Measurements from ENCODE around the gene EIF4B. TPM values are rescaled to one million over a fixed set of nuclear protein-coding genes. Genes with fewer than 3 reads are reported as not detected.

Gene EIF4B
- total RNA-seq, 3 donors from 2014 or later (not counting 1 experiment from before 2014, with no cell fraction given), result 505 to 537 (median 518) TPM

DNA sequence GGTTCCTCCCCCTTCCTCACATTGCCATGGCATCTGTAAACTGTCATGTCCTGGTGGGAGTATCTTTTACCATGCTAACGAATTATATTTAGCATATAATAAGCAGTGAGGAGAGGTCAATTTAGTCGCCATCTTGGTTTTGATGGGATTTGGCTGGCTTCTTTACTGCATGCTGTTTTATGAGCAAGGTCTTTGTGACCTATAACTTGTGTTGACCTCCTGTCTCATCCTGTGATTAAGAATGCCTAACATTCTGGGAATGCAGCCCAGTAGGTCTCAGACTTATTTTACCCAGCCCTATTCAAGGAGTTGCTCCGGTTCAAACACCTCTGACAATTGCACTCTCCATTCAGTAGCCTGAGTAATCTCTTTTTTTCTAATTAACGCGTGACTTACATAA is 2.1 kb upstream of the EIF4B start:
- WGBS (ENCODE audit: insufficient coverage), result 94% methylated on average over 4 of the region's 5 CpGs
- H3K36me3 ChIP-seq (ENCODE audit: control insufficient read depth, insufficient read depth, low read length), result peaks cover 6% of the 10 kb centered on the region

DNA sequence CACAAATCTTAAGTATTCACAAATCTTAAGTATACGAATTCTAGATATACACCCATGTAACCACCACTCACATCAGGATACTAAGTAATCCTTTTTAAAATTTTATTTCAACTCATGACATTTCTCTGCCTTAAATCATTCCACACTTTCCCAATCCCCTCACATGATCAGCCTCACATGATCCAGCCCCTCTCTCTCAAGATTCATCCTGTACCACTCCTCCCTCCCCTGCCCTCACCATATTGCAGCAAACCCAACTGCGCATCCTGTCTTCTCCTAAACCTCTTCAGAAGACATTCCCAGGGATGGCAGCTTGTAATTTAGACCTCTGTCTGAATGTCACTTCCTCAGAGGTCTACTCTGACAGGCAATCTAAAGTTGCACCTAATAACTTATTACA is 1.7 kb upstream of the EIF4B start:
- Mint-ChIP-seq H3K4me1 (peaks cover 24 to 26% of the 10 kb centered on the region in 2 donors), H3K9me3 (no peaks in the 10 kb centered on the region), H3K4me3 (peak overlapping the region; percentile 22), H3K27me3 (ENCODE audit: low read depth in 2 of 2) (peaks cover 0 to 5% of the 10 kb centered on the region in 2 donors), H3K27ac (no peak overlapping the region), H3K36me3 (no peaks in the 10 kb centered on the region)
- Histone ChIP-seq H3K9me3 (ENCODE audit: control insufficient read depth, insufficient read depth, low read length) (no peaks in the 10 kb centered on the region), H3K4me3 (ENCODE audit: low read length) (no peak overlapping the region), H3K27me3 (ENCODE audit: control insufficient read depth, insufficient read depth, low read length) (no peaks in the 10 kb centered on the region), H3K36me3 (ENCODE audit: control insufficient read depth, insufficient read depth, low read length) (peaks cover 6% of the 10 kb centered on the region), H3K27ac (ENCODE audit: low read length) (no peak overlapping the region), H3K4me1 (ENCODE audit: control insufficient read depth, insufficient read depth, low read length) (peaks cover 27% of the 10 kb centered on the region)
- 96% methylated on average over 2 of the region's 2 CpGs for WGBS (ENCODE audit: insufficient coverage)
- DNase-seq, result no peak
- TF ChIP-seq, protein P1, sequence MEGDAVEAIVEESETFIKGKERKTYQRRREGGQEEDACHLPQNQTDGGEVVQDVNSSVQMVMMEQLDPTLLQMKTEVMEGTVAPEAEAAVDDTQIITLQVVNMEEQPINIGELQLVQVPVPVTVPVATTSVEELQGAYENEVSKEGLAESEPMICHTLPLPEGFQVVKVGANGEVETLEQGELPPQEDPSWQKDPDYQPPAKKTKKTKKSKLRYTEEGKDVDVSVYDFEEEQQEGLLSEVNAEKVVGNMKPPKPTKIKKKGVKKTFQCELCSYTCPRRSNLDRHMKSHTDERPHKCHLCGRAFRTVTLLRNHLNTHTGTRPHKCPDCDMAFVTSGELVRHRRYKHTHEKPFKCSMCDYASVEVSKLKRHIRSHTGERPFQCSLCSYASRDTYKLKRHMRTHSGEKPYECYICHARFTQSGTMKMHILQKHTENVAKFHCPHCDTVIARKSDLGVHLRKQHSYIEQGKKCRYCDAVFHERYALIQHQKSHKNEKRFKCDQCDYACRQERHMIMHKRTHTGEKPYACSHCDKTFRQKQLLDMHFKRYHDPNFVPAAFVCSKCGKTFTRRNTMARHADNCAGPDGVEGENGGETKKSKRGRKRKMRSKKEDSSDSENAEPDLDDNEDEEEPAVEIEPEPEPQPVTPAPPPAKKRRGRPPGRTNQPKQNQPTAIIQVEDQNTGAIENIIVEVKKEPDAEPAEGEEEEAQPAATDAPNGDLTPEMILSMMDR (IDR thresholded peaks at IDR 0.05), result no peak
- no peak for ATAC-seq
- intact Hi-C loops (cut with micrococcal nuclease), result no loop called here

More for the DNA sequence above, 2.1 kb upstream of the EIF4B start:
- Histone ChIP-seq H3K27ac (ENCODE audit: low read length) (no peak overlapping the region), H3K4me3 (ENCODE audit: low read length) (no peak overlapping the region), H3K27me3 (ENCODE audit: control insufficient read depth, insufficient read depth, low read length) (no peaks in the 10 kb centered on the region), H3K4me1 (ENCODE audit: control insufficient read depth, insufficient read depth, low read length) (peaks cover 26% of the 10 kb centered on the region), H3K9me3 (ENCODE audit: control insufficient read depth, insufficient read depth, low read length) (no peaks in the 10 kb centered on the region)
- Mint-ChIP-seq H3K36me3 (no peaks in the 10 kb centered on the region), H3K4me3 (peak overlapping the region; percentile 22), H3K27ac (no peak overlapping the region), H3K4me1 (peaks cover 22 to 24% of the 10 kb centered on the region in 2 donors), H3K27me3 (ENCODE audit: low read depth in 2 of 2) (peaks cover 0 to 5% of the 10 kb centered on the region in 2 donors), H3K9me3 (no peaks in the 10 kb centered on the region)
- TF ChIP-seq, protein P1 (IDR thresholded peaks at IDR 0.05), result no peak
- ATAC-seq, result no peak
- intact Hi-C loops (cut with micrococcal nuclease), result no loop called here
- DNase-seq, result no peak

DNA sequence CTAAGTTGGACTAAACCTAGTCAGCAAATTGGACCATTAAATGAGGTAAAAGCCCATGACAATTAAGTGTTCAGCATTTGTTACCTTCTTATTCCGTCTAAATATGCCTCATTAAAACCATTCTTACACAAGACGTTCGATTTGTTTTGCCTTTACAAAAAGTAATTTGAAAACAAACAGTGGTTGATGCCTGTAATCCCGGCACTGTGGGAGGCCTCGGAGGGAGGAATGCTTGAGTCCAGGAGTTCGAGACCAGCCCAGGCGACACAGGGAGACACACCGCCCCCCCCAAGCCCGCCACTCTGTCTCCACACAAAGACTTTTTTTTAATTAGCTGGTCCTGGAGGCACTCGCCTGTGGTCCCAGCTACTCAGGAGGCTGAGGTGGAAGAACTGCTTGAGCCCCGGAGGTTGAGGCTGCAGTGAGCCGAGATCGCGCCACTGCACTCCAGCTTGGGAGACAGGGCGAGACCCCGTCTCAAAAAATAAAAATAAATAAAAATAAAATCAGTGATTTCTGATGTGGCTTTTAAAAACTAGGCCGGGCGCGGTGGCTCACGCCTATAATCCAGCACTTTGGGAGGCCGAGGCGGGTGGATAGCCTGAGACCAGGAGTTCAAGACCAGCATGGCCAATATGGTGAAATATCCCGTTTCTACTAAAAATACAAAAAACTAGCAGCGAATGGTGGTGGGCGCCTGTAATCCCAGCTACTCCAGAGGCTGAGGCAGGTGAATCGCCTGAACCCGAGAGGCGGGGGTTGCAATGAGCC is 856 bp upstream of the EIF4B start:
- H3K27ac ChIP-seq (ENCODE audit: low read length), result peak overlapping the region; percentile 68
- WGBS (ENCODE audit: insufficient coverage), result 37% methylated on average over 24 of the region's 28 CpGs
- peak in 1 of 2 donors; percentile 21 for DNase-seq
- Mint-ChIP-seq H3K27ac (peak overlapping the region; percentile 97 to 99), H3K36me3 (no peaks in the 10 kb centered on the region), H3K9me3 (no peaks in the 10 kb centered on the region), H3K27me3 (ENCODE audit: low read depth in 2 of 2) (no peaks in the 10 kb centered on the region), H3K4me1 (peaks cover 32 to 34% of the 10 kb centered on the region in 2 donors), H3K4me3 (peak overlapping the region; percentile 97)
- peaks cover 6% of the 10 kb centered on the region for H3K36me3 ChIP-seq (ENCODE audit: control insufficient read depth, insufficient read depth, low read length)
- intact Hi-C loops (cut with micrococcal nuclease), result loop anchor here (5.0 kb wide), 1 partner anchor 42 kb away; no protein-coding TSS in a partner anchor
- H3K4me3 ChIP-seq (ENCODE audit: low read length), result peak overlapping the region; percentile 100
- ATAC-seq, result no peak
- peaks cover 27% of the 10 kb centered on the region for H3K4me1 ChIP-seq (ENCODE audit: control insufficient read depth, insufficient read depth, low read length)
- H3K27me3 ChIP-seq (ENCODE audit: control insufficient read depth, insufficient read depth, low read length), result no peaks in the 10 kb centered on the region
- H3K9me3 ChIP-seq (ENCODE audit: control insufficient read depth, insufficient read depth, low read length), result no peaks in the 10 kb centered on the region
- TF ChIP-seq, protein P1 (IDR thresholded peaks at IDR 0.05), result no peak

Data from natural killer cell (primary cell).